ENCODE measurements around the gene CYB561D1. TPM values are rescaled to one million over a fixed set of nuclear protein-coding genes. Genes with fewer than 3 reads are reported as not detected.

The CYB561D1 gene, protein sequence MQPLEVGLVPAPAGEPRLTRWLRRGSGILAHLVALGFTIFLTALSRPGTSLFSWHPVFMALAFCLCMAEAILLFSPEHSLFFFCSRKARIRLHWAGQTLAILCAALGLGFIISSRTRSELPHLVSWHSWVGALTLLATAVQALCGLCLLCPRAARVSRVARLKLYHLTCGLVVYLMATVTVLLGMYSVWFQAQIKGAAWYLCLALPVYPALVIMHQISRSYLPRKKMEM
- total RNA-seq (2021; fragmentation: NEBNext Ultra II Directional; extraction: Animal tissue kit (Norgen Biotek cat#: 25700)) (3.6 and 4.3 TPM in 2 replicates), polyA plus RNA-seq (2011; rRNA removed) (3.8 and 6.8 TPM in 2 replicates), polyA minus RNA-seq (2011; rRNA and poly(A)+ RNA removed) (5.8 and 7.1 TPM in 2 replicates)
- polyA plus RNA-seq (2011; cell fraction: cytosol; rRNA removed) = 5.3 TPM
- 7.1 TPM for polyA plus RNA-seq (2011; cell fraction: nucleus; rRNA removed)
- polyA plus RNA-seq (2012, experiment 1 of 2) = 3.3 to 4.1 TPM (median 4.1 TPM) in 4 replicates
- 3.5 TPM for polyA plus RNA-seq (2012, experiment 2 of 2)
- polyA plus RNA-seq (2013, experiment 1 of 2) = 2.8 TPM
- 2.6 TPM for polyA plus RNA-seq (2013, experiment 2 of 2)
- 4.0 TPM for polyA minus RNA-seq (2011; cell fraction: cytosol; rRNA and poly(A)+ RNA removed)
- 5.7 TPM for polyA minus RNA-seq (2011; cell fraction: nucleus; rRNA and poly(A)+ RNA removed)
- long read RNA-seq, experiment 1, partial matches to known transcripts = 0 of 1 reads
- long read RNA-seq, experiment 1, other reads (novel, unspliced or antisense) = 1 of 1 reads
- long read RNA-seq, experiment 2 = 0 reads

DNA sequence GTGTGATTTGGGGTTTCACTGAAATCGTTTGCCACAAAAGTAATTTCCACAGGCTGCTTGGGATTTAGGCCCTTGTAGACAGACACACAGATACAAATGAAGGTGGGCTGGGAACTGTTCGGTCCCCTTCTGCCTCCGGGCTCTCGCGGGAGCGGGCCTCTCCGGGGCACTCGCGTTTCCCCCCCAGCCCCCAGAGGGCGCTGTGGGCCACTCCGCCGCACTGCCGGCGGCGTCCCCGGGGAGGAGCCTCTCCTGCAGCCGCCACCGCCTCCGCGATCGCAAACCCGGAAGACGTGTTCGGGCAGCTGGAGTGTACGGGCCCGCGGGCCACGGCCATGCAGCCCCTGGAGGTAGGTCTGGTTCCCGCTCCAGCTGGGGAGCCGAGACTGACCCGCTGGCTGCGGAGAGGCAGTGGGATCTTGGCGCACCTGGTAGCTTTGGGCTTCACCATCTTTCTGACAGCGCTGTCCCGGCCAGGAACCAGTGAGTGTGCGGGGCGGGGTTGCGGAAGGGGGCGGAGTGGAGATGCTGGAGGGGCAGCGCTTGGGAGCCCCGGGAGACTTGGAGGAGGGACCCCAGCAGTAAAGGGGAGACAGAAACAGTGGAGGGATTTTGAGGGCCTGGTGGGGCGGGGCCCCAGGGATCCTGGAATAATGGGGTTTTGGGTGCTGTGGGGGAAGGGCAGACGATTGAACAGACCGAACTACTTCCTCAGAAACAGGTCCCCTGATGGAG, at the start of gene CYB561D1:
CYB561D1 (plus strand) TSS at position 290 of the 735 bp plus-strand sequence; CDS start at position 336, 46 bp downstream.
- Histone ChIP-seq H3K36me3 (ENCODE audit: control insufficient read depth in 2 of 4, insufficient read depth in 4 of 4, low read length in 3 of 4) (no peaks in the 10 kb centered on the region; a peak in 1 of 8 replicates), H4K91ac (replicated peaks; ENCODE audit: insufficient read length, low read length) (peak within 1 kb of the TSS; percentile 54), H3K9ac (replicated peaks in 1 of 4; ENCODE audit: extremely low read depth in 1 of 4, low read depth in 3 of 4, low read length in 3 of 4) (peak within 1 kb of the TSS in 2 of 4 experiments; percentile 1 to 13; a peak in 3 of 7 replicates), H4K8ac (ENCODE audit: extremely low read depth, insufficient read depth, low read length) (peak within 1 kb of the TSS; percentile 64), H3K27me3 (replicated peaks in 1 of 4; ENCODE audit: control insufficient read depth in 3 of 4, extremely low read depth in 1 of 4, insufficient read depth in 3 of 4, low read length in 3 of 4) (no peaks in the 10 kb centered on the region), H2BK15ac (ENCODE audit: low read length) (no peak within 1 kb of the TSS), H3K23ac (ENCODE audit: insufficient read length) (no peak within 1 kb of the TSS), H3K18ac (ENCODE audit: extremely low read depth, low read length) (peak within 1 kb of the TSS; percentile 55), H3K56ac (replicated peaks; ENCODE audit: insufficient read length, low read depth, low read length) (no peak within 1 kb of the TSS), H3K4ac (replicated peaks; ENCODE audit: insufficient read length, low read depth, low read length) (no peak within 1 kb of the TSS), H2BK12ac (ENCODE audit: low read depth, low read length) (peak within 1 kb of the TSS; percentile 77; the same call in 1 of the 2 replicates), H3K4me1 (replicated peaks in 1 of 4; ENCODE audit: control insufficient read depth in 3 of 4, insufficient read depth in 4 of 4, low read length in 3 of 4) (peaks cover 0 to 11% (median 4%) of the 10 kb centered on the region in 4 experiments; a peak in 4 of 7 replicates), H2BK120ac (replicated peaks; ENCODE audit: low read depth, low read length) (no peak within 1 kb of the TSS), H2BK20ac (ENCODE audit: low read length) (no peak within 1 kb of the TSS), H3K4me3 (ENCODE audit: extremely low read depth in 1 of 4, insufficient read depth in 2 of 4, low read depth in 3 of 4, low read length in 4 of 4) (peak within 1 kb of the TSS; percentile 58 to 90 (median 80)), H3K4me2 (ENCODE audit: insufficient read depth in 1 of 2, low read depth in 2 of 2, low read length in 2 of 2) (peak within 1 kb of the TSS; percentile 7 to 59), H3K23me2 (ENCODE audit: low read depth, low read length) (peaks cover 2% of the 10 kb centered on the region), H2BK5ac (ENCODE audit: low read depth, low read length) (peak within 1 kb of the TSS; percentile 76; the same call in 1 of the 2 replicates), H3K79me1 (ENCODE audit: low read depth, low read length) (no peaks in the 10 kb centered on the region; the same call in 1 of the 2 replicates), H3K14ac (ENCODE audit: insufficient read length) (no peak within 1 kb of the TSS), H4K5ac (ENCODE audit: insufficient read length, low read depth, low read length) (peak within 1 kb of the TSS; percentile 82), H2AFZ (ENCODE audit: low read length) (peak within 1 kb of the TSS; percentile 77), H3K79me2 (ENCODE audit: control insufficient read depth in 1 of 2, insufficient read depth in 2 of 2, low read length in 2 of 2) (no peaks in the 10 kb centered on the region), H3K27ac (ENCODE audit: low read depth, low read length) (no peak within 1 kb of the TSS), H2AK5ac (ENCODE audit: low read depth, low read length) (no peak within 1 kb of the TSS), H3K9me3 (ENCODE audit: insufficient read depth in 2 of 2, low read depth in 1 of 2, low read length in 1 of 2) (no peaks in the 10 kb centered on the region), H4K20me1 (replicated peaks in 1 of 2; ENCODE audit: control insufficient read depth in 1 of 2, insufficient read depth in 2 of 2, low read length in 2 of 2) (peaks cover 0 to 1% of the 10 kb centered on the region in 2 experiments)
- POLR2A ChIA-PET (ENCODE audit: partially characterized antibody) = interaction anchor here (0.7 to 3.2 kb wide), 9 partner anchors 9 to 47 kb away, joined by 3 to 20 read pairs (median 6); partner anchors contain the start of gene AMIGO1
- DNase-seq (ENCODE audit: low read depth in 1 of 2, low spot score in 2 of 2) (peak in 1 of 2 experiments; percentile 96), FAIRE-seq (no peak)
- 4% methylated on average over 34 of the region's 44 CpGs; no CpG with 5 or more reads in 1 of the 2 experiments for WGBS, 2 experiments (ENCODE audit: extremely low coverage in 1 of 2, insufficient coverage in 1 of 2, insufficient read length in 1 of 2, insufficient replicate concordance in 2 of 2, low coverage in 1 of 2, low lambda C conversion rate in 2 of 2, missing lambda C conversion rate in 1 of 2)
- CTCF ChIA-PET (ENCODE audit: partially characterized antibody) = interaction anchor here (0.6 to 43.7 kb wide), 19 partner anchors 8 to 552 kb away, joined by 3 to 1755 read pairs (median 3); partner anchors contain the start of genes AMIGO1, AMPD2, ATXN7L2 and GNAT2
- TF ChIP-seq SAP30 (IDR thresholded peaks at IDR 0.05; ENCODE audit: insufficient read depth, insufficient replicate concordance, low read length) (peak; percentile 86), YY1 (IDR thresholded peaks at IDR 0.05; ENCODE audit: low read depth, low read length) (no peak; the same call in none of the 2 replicates), FOSL1 (IDR thresholded peaks at IDR 0.05; ENCODE audit: insufficient read depth, low read depth, low read length) (no peak), BRCA1 (IDR thresholded peaks at IDR 0.05; ENCODE audit: low read depth, low read length) (peak; percentile 89), RFX5 (IDR thresholded peaks at IDR 0.05; ENCODE audit: borderline replicate concordance, low read depth, low read length) (no peak), CHD2 (IDR thresholded peaks at IDR 0.05; ENCODE audit: low read length) (peak; percentile 97), TBP (IDR thresholded peaks at IDR 0.05; ENCODE audit: low read depth, low read length) (peak; percentile 55; the same call in 1 of the 2 replicates), ASH2L (IDR thresholded peaks at IDR 0.05; ENCODE audit: low read length) (peak; percentile 90)

All from H1 (cell line).